Subcutaneous adipose tissue (tissue), 4 donors: ENCODE results near the gene DNAH2. TPM values are rescaled to one million over a fixed set of nuclear protein-coding genes. Genes with fewer than 3 reads are reported as not detected.

ENCODE experiments used
- total RNA-seq, 4 donors: library from RNA; depleted of rRNA; stranded (reverse); fragments of >200 nt; gene quantifications; one replicate each; pipeline ENCODE4 v1.1.0, GENCODE V29; 2016
- TF ChIP-seq, protein P1 (sequence below): fragments of 450-650 bp; IDR thresholded peaks from one replicate; pipeline ENCODE4 v1.5.1; 2016; ENCODE audit warnings: low read depth, mild to moderate bottlenecking, control low read depth, antibody characterized with exemption, moderate library complexity

The DNAH2 gene
- total RNA-seq, 4 donors from 2014 or later, result under 0.01 to 0.22 (median 0.18) TPM

DNA sequence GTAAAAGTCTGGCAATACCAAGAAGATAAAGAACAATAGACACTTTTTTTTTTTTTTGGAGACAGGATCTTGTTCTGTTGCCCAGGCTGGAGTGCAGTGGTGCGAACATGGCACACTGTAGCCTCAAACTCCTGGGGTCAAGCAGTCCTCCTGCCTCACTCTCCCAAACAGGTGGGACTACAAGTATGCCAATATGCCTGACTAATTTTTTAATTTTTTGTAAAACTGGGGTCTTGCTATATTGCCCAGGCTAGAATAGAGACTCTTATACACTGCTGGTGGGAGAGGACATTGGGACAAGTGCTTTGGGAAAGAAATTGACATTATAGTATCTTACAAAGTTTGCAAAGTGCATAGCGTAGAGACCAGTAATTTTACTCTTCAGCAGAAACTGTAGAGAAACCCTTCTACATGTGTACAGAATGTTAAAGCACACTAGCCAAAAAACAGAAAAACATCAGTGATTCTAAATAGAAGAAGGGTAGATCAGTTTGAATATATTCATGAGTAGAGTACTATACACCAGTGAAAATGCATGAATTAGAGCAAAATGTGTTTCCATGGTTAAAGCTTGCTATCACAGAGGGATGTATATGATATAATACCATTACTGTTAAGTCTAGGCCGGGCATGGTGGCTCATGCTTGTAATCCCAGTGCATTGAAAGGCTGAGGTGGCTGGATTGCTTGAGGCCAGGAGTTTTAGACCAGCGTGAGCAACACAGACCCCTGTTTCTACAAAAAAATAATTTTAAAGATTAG lies 19.5 kb upstream of the DNAH2 start:
- TF ChIP-seq, protein P1, sequence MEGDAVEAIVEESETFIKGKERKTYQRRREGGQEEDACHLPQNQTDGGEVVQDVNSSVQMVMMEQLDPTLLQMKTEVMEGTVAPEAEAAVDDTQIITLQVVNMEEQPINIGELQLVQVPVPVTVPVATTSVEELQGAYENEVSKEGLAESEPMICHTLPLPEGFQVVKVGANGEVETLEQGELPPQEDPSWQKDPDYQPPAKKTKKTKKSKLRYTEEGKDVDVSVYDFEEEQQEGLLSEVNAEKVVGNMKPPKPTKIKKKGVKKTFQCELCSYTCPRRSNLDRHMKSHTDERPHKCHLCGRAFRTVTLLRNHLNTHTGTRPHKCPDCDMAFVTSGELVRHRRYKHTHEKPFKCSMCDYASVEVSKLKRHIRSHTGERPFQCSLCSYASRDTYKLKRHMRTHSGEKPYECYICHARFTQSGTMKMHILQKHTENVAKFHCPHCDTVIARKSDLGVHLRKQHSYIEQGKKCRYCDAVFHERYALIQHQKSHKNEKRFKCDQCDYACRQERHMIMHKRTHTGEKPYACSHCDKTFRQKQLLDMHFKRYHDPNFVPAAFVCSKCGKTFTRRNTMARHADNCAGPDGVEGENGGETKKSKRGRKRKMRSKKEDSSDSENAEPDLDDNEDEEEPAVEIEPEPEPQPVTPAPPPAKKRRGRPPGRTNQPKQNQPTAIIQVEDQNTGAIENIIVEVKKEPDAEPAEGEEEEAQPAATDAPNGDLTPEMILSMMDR, result no peak

DNA sequence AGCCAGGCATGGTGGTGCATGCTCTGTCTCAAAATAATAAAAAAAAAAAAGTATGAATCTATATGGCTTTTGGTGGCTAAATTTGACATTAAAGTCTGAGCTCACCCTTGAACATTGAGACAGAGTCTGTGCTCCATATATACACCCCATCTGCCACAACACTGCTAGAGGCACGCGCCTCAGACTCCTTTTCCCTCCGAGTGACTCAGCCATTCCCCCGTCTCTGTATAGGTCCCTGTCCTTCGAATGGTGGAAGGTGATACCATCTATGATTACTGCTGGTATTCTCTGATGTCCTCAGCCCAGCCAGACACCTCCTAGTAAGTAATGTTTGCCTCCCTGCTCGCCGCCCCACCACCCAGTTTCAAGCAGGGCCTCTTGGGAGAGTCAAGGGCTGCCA lies 17.0 kb upstream of the DNAH2 start:
- TF ChIP-seq, protein P1, result no peak

DNA sequence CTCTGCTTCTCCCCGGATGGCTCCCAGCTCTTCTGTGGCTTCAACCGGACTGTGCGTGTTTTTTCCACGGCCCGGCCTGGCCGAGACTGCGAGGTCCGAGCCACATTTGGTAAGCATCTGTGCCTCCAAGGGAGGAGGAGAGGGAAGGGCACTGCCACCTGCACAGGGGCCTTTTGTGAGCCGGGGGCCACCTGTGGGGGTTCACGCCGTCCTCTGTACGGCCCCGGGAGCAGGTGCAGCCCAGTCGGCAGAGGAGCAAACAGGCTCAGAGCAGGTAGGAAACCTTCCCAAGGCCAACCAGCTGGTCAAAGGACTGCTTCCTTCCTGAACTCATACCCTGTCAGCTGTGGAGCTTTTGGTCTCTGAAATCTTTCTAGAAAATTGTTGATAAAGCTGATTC lies 15.9 kb upstream of the DNAH2 start:
- TF ChIP-seq, protein P1, result no peak

DNA sequence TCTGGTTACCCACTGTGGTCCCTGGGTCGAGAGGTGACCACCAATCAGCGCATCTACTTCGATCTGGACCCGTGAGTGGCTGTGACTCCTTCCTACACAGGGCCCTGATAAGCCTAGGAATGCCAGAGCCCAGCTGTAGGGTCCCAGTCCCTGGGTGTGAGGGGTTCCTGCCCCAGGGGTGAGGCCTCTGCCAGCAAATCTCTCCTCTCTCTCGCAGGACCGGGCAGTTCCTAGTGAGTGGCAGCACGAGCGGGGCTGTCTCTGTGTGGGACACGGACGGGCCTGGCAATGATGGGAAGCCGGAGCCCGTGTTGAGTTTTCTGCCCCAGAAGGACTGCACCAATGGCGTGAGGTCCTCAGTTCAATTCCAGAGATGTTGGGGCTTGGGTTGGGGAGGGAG lies 14.8 kb upstream of the DNAH2 start:
- TF ChIP-seq, protein P1, result no peak

DNA sequence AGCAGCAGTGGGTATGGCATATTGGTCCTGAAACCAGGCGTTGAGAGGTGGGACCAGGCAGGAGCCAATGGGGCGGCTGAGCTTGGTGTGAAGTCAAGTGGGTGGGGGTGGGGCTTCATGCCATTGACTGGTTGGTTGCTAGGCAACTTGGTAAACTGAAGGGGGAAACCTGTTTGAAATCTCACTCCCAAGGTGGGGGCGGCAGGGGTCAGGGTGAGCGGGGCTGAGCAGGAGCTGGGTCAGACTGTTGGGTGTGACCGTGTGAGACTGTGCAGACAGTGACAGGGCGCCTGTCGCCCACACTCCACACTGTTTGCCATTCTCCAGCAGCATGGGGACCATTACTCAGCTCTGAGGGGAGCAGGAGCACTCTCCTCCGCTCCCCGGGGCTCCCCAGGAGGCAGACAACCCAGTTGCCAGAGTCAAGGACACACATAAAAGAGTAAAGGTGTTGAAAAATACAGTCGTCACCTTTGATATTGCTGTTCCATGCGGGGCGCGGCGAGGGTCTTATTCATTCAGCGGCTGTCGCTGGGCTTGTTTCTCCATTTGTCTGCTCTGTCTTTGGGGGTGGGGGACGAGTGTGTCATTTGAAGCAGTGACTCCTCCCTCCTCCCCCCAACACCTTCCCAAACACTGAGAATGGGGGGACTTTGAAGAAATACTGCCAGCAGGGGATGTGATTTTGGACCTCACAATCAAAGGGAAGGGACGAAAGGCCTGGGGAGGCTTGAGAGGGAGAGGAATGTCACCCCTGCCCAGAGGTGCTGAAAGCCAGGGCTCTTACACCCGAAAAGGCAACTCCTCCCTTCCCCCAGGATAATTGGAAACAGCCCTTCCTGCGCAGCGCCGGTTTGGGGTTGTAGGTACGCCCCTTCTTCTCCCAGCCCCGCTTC lies 13.7 kb upstream of the DNAH2 start:
- TF ChIP-seq, protein P1, result no peak

DNA sequence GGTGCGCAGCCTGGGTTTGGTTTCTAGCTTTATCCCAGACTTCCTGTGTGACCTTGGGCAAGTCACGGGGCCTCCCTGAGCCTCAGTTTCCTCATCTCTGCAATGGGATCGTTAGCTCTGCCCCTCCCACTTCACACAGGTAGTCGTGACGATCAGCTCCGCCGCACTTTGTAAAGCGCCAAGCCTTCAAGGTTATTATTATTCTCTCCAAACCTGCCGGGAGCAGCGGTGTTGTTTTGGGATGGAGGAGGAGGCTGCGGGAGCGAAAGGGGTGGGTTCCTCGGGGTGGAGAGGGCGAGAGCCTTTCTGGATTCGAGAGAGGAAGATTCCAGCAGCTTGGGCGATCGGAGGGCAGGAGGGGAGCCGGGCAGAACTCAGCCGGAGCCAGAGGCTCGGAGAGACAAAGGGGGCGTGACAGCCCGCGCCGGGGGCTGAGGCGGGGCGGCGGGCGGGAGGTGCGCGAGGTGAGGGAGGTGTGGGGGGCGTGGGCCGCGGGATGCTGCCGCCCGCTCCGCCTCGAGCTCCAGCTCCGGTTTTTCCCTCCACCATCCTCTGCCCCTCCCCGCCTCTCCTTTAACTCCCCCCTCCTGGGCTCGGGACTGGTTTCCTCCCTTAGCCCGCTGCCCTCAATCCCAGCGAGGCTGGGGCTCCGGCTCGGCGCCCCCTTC lies 12.8 kb upstream of the DNAH2 start, which contains the start of gene EFNB3:
Gene EFNB3, plus strand, starts transcription at position 602 of the 668 bp plus-strand sequence. CDS start 397 bp downstream, outside the sequence.
- TF ChIP-seq, protein P1, result no peak
